ENCODE measurements around the gene MCEE. TPM values are rescaled to one million over a fixed set of nuclear protein-coding genes. Genes with fewer than 3 reads are reported as not detected.

Gene MCEE
- polyA plus RNA-seq, 1 of the 3 experiments (the other 2 are of a cell fraction), result 6.2 TPM

- no peak for TF ChIP-seq USF1 (IDR thresholded peaks at IDR 0.05; ENCODE audit: borderline replicate concordance, low read depth)
These were observed 57.5 kb downstream of the MCEE start (continued) for GRCh38 chr2:71072492-71072891.

- CTCF ChIA-PET, result no interaction called here
These were observed 58.2 kb downstream of the MCEE start for GRCh38 chr2:71071681-71072398.

More at GRCh38 chr2:71071681-71072398, 58.2 kb downstream of the MCEE start:
- peaks cover 42% of the 10 kb centered on the region for H3K79me2 ChIP-seq (ENCODE audit: insufficient read depth)
- no peaks in the 10 kb centered on the region for H4K20me1 ChIP-seq (ENCODE audit: insufficient read depth)
- no peak overlapping the region for H2AFZ ChIP-seq (ENCODE audit: low read depth)
- TF ChIP-seq RCOR1 (IDR thresholded peaks at IDR 0.05; ENCODE audit: low read length) (no peak), IRF3 (IDR thresholded peaks at IDR 0.05; ENCODE audit: low read depth, low read length) (no peak), NFIC (IDR thresholded peaks at IDR 0.05; ENCODE audit: borderline replicate concordance) (no peak), POLR2AphosphoS5 (IDR thresholded peaks at IDR 0.05; ENCODE audit: low read depth, low read length) (no peak), JUND (IDR thresholded peaks at IDR 0.05) (no peak), ELF1 (IDR thresholded peaks at IDR 0.05) (no peak), TAF1 (IDR thresholded peaks at IDR 0.05; ENCODE audit: borderline replicate concordance, low read depth, low read length) (no peak), MAX (IDR thresholded peaks at IDR 0.05; ENCODE audit: low read depth) (no peak), CHD2 (IDR thresholded peaks at IDR 0.05; ENCODE audit: low read length, partially characterized antibody) (no peak), REST (IDR thresholded peaks at IDR 0.05; ENCODE audit: low read depth, low read length) (no peak)
- POLR2A ChIA-PET, result no interaction called here
- H3K9me2 ChIP-seq, result no peaks in the 10 kb centered on the region
- H3K4me3 ChIP-seq (ENCODE audit: low read depth in 2 of 2, low read length in 1 of 2), result no peak overlapping the region
- peaks cover 29 to 47% of the 10 kb centered on the region in 2 experiments for H3K36me3 ChIP-seq (replicated peaks in 1 of 2; ENCODE audit: control insufficient read depth in 1 of 2, insufficient read depth in 2 of 2, low read length in 1 of 2)
- no peak for DNase-seq
- H3K4me1 ChIP-seq (ENCODE audit: control insufficient read depth in 1 of 2, insufficient read depth in 2 of 2, low read depth in 1 of 2, low read length in 1 of 2), result peaks cover 5 to 18% of the 10 kb centered on the region in 2 experiments; a peak in 3 of 4 replicates
- no peak overlapping the region for H3K9ac ChIP-seq
- H3K9me3 ChIP-seq, result no peaks in the 10 kb centered on the region
- H3K4me2 ChIP-seq, result no peak overlapping the region
- no peaks in the 10 kb centered on the region for H3K27me3 ChIP-seq (ENCODE audit: insufficient read depth)
- H3F3A ChIP-seq (replicated peaks; ENCODE audit: insufficient read depth), result no peaks in the 10 kb centered on the region
- no peak overlapping the region for H3K27ac ChIP-seq (ENCODE audit: low read depth in 2 of 2, low read length in 1 of 2)
- 96% methylated on average over 14 of the region's 14 CpGs for WGBS (ENCODE audit: low lambda C conversion rate)
